Astrocyte (in vitro differentiated cells and primary cell): Measurements from ENCODE around the gene MYH9.

Experiments
- CTCF ChIP-seq: IDR thresholded peaks from 2 replicates; pipeline ENCODE4 v1.5.1; 2011; ENCODE audit warnings: low read depth, mild to moderate bottlenecking, inconsistent platforms, low read length, moderate library complexity; ENCODE audit not compliant: insufficient read depth
- EZH2 ChIP-seq: IDR thresholded peaks from 2 replicates; pipeline ENCODE4 v1.6.1; 2012; ENCODE audit warnings: mild to moderate bottlenecking, low read length, inconsistent platforms; ENCODE audit not compliant: insufficient read depth

GRCh38 chr22:36320553-36320952 is 67.2 kb downstream of the MYH9 start:
- TF ChIP-seq CTCF = no peak
- TF ChIP-seq EZH2 = no peak
